ENCODE measurements around the gene ISG20. TPM values are rescaled to one million over a fixed set of nuclear protein-coding genes. Genes with fewer than 3 reads are reported as not detected.

Gene ISG20
- total and polyA plus RNA-seq, 2 experiments from 2014 or later, result 1.4 TPM; not detected in 1

DNA sequence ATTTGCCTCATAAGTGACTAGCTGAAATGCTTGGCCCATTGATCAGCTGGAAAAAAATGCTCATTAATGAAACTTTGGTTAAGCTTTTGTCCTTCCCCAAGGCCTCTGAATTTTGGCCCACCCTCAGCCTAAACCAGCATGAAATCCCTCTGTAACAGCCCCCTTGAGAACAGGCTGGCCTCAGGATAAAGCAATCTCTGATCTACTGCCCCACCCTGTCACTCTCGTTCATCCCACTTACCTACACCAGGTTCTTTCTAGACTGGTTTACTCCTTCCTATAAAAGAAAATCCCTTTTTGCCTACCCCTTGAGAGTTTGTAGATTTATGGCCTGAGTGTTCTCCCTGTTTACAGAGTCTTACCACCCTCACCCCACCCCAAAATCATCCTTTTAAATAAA is 21.0 kb upstream of the ISG20 start:
- H3K9me3 ChIP-seq (ENCODE audit: low read depth), result no peaks in the 10 kb centered on the region
- H3K36me3 ChIP-seq (ENCODE audit: low read depth), result no peaks in the 10 kb centered on the region
- no peaks in the 10 kb centered on the region for H3K27me3 ChIP-seq (replicated peaks; ENCODE audit: insufficient read depth)
- H3K27ac ChIP-seq, result no peak overlapping the region
- H2AFZ ChIP-seq, result no peak overlapping the region
- in situ Hi-C loops (cut with MboI), result loop anchor here (10.0 kb wide), 1 partner anchor 143 kb away; no protein-coding TSS in a partner anchor
- H3K79me2 ChIP-seq (ENCODE audit: insufficient read depth), result peaks cover 16% of the 10 kb centered on the region
- no peaks in the 10 kb centered on the region for H3K9me2 ChIP-seq (ENCODE audit: insufficient read depth)
- H3K9ac ChIP-seq, result no peak overlapping the region
- H4K20me1 ChIP-seq (ENCODE audit: insufficient read depth), result no peaks in the 10 kb centered on the region
- no peak overlapping the region for H3K4me3 ChIP-seq
- H3K4me1 ChIP-seq (ENCODE audit: insufficient read depth), result peaks cover 7% of the 10 kb centered on the region
- 55 to 60% methylated on average over 1 of the region's 1 CpG for WGBS, 2 experiments (ENCODE audit: low coverage in 1 of 2, low lambda C conversion rate in 2 of 2, missing lambda C conversion rate in 2 of 2)
- peaks cover 12% of the 10 kb centered on the region for H3F3A ChIP-seq (ENCODE audit: insufficient read depth)
- DNase-seq, result no peak
- H3K4me2 ChIP-seq (ENCODE audit: unreplicated experiment), result no peak overlapping the region
- no peak for TF ChIP-seq EZH2phosphoT487 (IDR thresholded peaks at IDR 0.05; ENCODE audit: insufficient read depth, low read depth)
- TF ChIP-seq EZH2 (IDR thresholded peaks at IDR 0.05; ENCODE audit: insufficient read depth, poor library complexity, severe bottlenecking), result no peak

DNA sequence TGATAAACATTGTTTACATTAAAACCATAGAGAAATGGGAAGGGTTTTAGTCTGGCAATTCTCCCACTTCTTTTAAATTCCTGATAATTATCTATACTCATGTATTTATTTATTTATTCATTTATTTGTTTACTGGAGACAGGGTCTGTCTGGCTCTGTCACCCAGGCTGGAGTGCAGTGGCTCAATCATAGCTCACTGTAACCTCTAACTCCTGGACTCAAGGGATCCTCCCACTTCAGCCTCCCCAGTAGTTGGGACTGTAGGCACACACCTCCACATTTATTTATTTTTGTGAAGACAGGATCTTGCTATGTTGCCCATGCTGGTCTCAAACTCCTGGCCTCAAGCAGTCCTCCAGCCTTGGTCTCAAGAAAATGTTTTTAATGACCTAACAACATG is 20.1 kb upstream of the ISG20 start:
- no peak overlapping the region for H2AFZ ChIP-seq
- no peaks in the 10 kb centered on the region for H3K9me2 ChIP-seq (ENCODE audit: insufficient read depth)
- peaks cover 25% of the 10 kb centered on the region for H3K79me2 ChIP-seq (ENCODE audit: insufficient read depth)
- no peak overlapping the region for H3K9ac ChIP-seq
- DNase-seq, result no peak
- H3K27ac ChIP-seq, result no peak overlapping the region
- no peak overlapping the region for H3K4me3 ChIP-seq
- H4K20me1 ChIP-seq (ENCODE audit: insufficient read depth), result no peaks in the 10 kb centered on the region; the same call in 1 of the 2 replicates
- TF ChIP-seq EZH2phosphoT487 (IDR thresholded peaks at IDR 0.05; ENCODE audit: insufficient read depth, low read depth) (no peak), EZH2 (IDR thresholded peaks at IDR 0.05; ENCODE audit: insufficient read depth, poor library complexity, severe bottlenecking) (no peak)
- peaks cover 19% of the 10 kb centered on the region for H3F3A ChIP-seq (ENCODE audit: insufficient read depth)
- no peaks in the 10 kb centered on the region for H3K27me3 ChIP-seq (replicated peaks; ENCODE audit: insufficient read depth)
- no peaks in the 10 kb centered on the region for H3K9me3 ChIP-seq (ENCODE audit: low read depth)
- no peaks in the 10 kb centered on the region for H3K36me3 ChIP-seq (ENCODE audit: low read depth)
- in situ Hi-C loops (cut with MboI), result loop anchor here (10.0 kb wide), 1 partner anchor 144 kb away; no protein-coding TSS in a partner anchor
- H3K4me2 ChIP-seq (ENCODE audit: unreplicated experiment), result no peak overlapping the region
- H3K4me1 ChIP-seq (ENCODE audit: insufficient read depth), result peaks cover 11% of the 10 kb centered on the region

DNA sequence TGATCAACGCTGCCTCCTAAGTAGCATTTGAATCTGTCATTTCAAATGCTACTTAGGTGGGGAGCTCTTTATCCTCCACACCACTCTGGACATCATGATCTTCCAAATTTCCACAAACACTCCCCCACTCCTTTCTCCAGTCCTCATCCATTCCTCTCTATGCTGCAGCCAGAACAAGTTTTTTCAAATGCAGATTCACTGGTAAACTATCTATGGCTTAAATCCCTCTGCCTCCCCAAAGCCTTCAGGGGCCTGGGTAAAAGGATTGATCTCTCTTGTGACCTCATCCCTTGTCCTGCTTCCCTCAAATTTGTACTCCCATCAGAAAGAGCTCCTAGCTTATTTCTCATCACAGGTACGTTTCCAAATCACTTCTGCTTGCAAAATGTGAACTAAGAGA is 19.0 kb upstream of the ISG20 start:
- Histone ChIP-seq H3K27me3 (replicated peaks; ENCODE audit: insufficient read depth) (no peaks in the 10 kb centered on the region), H3K9me2 (ENCODE audit: insufficient read depth) (no peaks in the 10 kb centered on the region), H3K36me3 (ENCODE audit: low read depth) (no peaks in the 10 kb centered on the region), H3K79me2 (ENCODE audit: insufficient read depth) (peaks cover 36% of the 10 kb centered on the region), H3K9me3 (ENCODE audit: low read depth) (no peaks in the 10 kb centered on the region), H3K27ac (no peak overlapping the region), H4K20me1 (ENCODE audit: insufficient read depth) (no peaks in the 10 kb centered on the region; the same call in 1 of the 2 replicates), H3K4me1 (ENCODE audit: insufficient read depth) (peaks cover 22% of the 10 kb centered on the region), H3K9ac (no peak overlapping the region), H3K4me3 (no peak overlapping the region), H2AFZ (no peak overlapping the region), H3K4me2 (ENCODE audit: unreplicated experiment) (no peak overlapping the region), H3F3A (ENCODE audit: insufficient read depth) (peaks cover 27% of the 10 kb centered on the region)
- WGBS, 2 experiments (ENCODE audit: low coverage in 1 of 2, low lambda C conversion rate in 2 of 2, missing lambda C conversion rate in 2 of 2), result 87 to 95% methylated on average over 2 of the region's 2 CpGs
- TF ChIP-seq EZH2phosphoT487 (IDR thresholded peaks at IDR 0.05; ENCODE audit: insufficient read depth, low read depth) (no peak), EZH2 (IDR thresholded peaks at IDR 0.05; ENCODE audit: insufficient read depth, poor library complexity, severe bottlenecking) (no peak)
- no peak for DNase-seq
- in situ Hi-C loops (cut with MboI), result loop anchor here (10.0 kb wide), 1 partner anchor 145 kb away; no protein-coding TSS in a partner anchor

GRCh38 chr15:88620995-88621772 is 17.6 kb upstream of the ISG20 start, which contains the start of gene AEN:
TSS of gene AEN (plus strand) at chr15:88621340. CDS start at chr15:88626210, 4,870 bp downstream.
- in situ Hi-C loops (cut with MboI), result no loop called here
- H3K36me3 ChIP-seq (ENCODE audit: low read depth), result no peaks in the 10 kb centered on the region
- H3K4me2 ChIP-seq (ENCODE audit: unreplicated experiment), result peak within 1 kb of the TSS; percentile 97
- TF ChIP-seq EZH2 (IDR thresholded peaks at IDR 0.05; ENCODE audit: insufficient read depth, poor library complexity, severe bottlenecking), result no peak
- TF ChIP-seq EZH2phosphoT487 (IDR thresholded peaks at IDR 0.05; ENCODE audit: insufficient read depth, low read depth), result no peak
- H3K9me3 ChIP-seq (ENCODE audit: low read depth), result no peaks in the 10 kb centered on the region
- H2AFZ ChIP-seq, result peak within 1 kb of the TSS; percentile 69
- no peaks in the 10 kb centered on the region for H3K27me3 ChIP-seq (replicated peaks; ENCODE audit: insufficient read depth)
- peak; percentile 99 for DNase-seq
- H3K79me2 ChIP-seq (ENCODE audit: insufficient read depth), result peaks cover 49% of the 10 kb centered on the region
- H3K9me2 ChIP-seq (ENCODE audit: insufficient read depth), result no peaks in the 10 kb centered on the region
- peak within 1 kb of the TSS; percentile 99 for H3K9ac ChIP-seq
- peak within 1 kb of the TSS; percentile 98 for H3K27ac ChIP-seq
- peaks cover 27% of the 10 kb centered on the region for H3F3A ChIP-seq (ENCODE audit: insufficient read depth)
- H4K20me1 ChIP-seq (ENCODE audit: insufficient read depth), result no peaks in the 10 kb centered on the region; the same call in 1 of the 2 replicates
- 1% methylated on average over 61 to 71 of the region's 71 CpGs for WGBS, 2 experiments (ENCODE audit: low coverage in 1 of 2, low lambda C conversion rate in 2 of 2, missing lambda C conversion rate in 2 of 2)
- H3K4me3 ChIP-seq, result peak within 1 kb of the TSS; percentile 93
- peaks cover 27% of the 10 kb centered on the region for H3K4me1 ChIP-seq (ENCODE audit: insufficient read depth)

Data from GM23248 (cell line).